ENCODE results near the gene BBC3.

Gene BBC3

DNA sequence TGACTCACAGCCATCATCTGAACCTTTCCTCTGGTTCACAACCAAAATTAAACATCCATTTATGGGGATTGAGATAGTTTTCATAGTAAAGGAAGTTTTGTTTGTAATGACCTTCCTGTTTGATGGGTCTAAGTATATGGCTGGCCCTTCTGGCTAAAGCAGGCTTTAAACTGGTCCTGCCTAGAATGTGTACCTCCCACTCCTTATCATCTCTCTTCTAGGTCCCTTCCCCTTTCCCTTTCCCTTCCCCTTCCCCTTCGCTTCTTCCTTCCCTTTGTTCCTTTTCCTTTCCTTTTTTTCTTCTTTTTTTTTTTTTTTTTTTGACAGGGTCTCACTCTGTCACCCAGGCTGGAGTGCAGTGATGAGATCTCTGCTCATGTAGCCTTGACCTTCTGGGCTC lies 35.6 kb downstream of the BBC3 start:
- no peak for DNase-seq (ENCODE audit: low read depth, low spot score)

DNA sequence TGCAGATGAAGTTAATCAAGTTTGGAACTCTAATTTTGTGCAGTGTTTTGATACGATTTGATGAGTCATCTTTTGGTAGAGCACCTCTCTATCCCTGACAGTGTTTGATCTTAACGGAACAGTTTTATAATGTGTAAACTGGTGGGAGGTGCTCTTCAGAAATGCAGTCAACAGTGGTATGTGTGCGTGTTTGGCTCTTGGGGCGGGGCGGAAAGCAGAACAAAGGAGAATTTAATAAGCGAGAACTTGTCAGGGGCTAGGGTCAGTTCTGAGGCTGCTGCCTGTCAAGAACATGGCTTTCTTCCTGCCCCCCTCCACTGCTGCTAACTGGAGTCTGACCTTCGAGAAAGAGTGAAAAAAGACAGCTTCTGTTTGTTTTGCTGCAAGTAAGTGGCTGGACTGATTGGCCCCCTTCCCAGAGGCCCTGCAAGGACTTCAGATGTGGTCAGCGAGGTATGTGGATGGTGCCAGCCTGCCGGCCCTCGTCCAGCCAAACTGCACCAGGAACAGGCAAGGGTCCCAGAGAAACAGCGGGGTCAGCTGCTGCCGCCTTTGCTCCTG lies 40.8 kb downstream of the BBC3 start:
- DNase-seq (ENCODE audit: low read depth, low spot score) = peak; percentile 52

DNA sequence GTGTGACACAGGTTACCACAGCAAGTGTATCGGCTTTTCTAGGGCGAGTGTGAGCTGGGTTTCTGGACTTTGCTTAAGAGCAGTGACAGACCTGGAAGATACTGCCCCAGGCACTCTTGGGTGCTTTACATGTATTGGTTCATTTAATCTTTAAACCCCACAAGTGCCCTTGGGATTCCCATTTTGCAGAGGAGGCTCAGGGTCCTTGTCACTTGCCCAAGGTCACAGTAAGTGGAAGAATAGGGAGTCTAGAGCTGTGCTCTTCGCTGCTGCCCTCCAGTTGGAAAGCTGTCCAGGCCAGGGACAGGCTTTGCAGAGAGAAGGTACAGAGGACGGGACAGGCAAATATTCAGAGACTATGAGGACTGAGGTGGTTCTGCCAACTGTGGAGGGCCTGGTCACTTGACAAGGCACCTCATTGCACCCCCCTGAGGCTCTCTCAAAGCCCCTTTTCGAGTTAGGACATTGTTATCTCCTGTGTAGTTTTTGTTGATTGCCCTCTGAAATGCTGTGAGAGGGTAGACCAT lies 42.4 kb downstream of the BBC3 start:
- no peak for DNase-seq (ENCODE audit: low read depth, low spot score)

DNA sequence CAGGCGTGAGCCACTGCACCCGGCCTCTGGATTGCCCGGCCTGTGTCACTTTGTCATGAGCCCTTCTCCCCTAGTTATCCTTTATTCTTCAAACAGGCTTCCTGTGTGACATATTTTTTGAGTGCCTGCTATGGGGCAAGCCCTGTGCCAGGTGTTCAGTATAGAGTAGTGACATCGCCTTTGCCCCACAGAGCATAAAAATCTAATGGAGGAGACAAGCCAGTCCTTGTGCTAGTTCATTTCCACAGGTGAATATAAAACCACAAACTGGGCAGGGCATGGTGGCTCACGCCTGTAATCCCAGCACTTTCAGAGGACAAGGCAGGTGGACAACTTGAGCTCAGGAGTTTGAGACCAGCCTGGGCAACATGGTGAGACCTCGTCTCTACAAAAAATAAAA lies 43.2 kb downstream of the BBC3 start:
- no peak for DNase-seq (ENCODE audit: low read depth, low spot score)

DNA sequence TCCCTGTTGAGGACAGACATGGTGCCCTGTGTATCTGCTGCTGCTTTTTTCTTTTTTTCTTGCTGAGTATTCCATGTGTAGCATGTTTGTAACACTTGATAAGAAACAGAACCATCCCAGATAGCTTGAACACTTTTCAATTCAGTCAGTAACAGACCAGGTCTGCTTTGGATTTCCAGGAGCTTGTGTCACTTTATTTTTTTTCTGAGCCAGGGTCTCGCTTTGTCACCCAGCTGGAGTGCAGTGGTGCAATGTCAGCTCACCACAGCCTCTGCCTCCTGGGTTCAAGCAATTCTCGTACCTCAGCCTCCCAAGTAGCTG lies 43.7 kb downstream of the BBC3 start:
- no peak for DNase-seq (ENCODE audit: low read depth, low spot score)

DNA sequence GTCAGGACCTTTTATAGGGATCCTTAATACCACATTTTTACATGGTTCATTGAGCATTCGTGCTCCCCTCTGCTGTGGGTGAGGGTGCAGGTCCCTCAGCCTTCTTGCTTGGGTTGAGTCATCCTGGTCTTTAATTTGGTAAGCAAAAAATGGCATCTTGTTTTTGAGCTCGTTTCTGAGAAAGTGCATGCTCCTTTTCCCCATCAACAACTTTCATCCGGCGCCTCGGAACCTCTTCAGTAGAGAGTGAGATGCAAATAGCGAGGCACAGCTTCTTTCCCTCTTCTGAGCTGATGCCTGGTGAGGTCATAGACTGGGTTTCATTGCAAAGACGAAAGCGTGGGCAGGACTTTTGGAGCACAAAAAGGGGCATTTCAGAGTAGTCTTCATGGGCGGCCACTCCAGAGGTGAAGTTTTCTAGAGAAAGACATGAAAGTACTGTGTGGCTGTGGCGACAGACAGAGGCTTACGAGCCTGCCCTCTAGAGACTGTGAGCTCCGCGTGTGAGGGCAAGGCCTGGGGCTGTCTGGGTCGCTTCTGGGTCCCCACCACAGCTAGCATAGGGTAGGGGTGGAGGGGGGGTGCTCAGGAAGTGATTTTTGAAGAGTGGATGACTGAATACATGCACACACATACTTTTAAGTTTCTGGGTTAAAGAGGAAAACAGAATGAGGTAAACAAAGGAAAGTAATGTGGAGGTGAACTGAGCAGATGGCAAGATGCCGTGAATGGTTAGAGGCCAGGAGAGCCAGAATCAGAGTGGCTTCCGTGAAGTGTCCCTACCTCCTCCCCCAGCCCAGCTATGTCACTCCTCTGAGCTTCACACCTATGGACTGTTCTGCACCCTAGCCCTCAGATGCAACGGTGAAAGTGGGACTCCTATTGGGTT lies 44.3 kb downstream of the BBC3 start:
- DNase-seq (ENCODE audit: low read depth, low spot score) = peak; percentile 80

DNA sequence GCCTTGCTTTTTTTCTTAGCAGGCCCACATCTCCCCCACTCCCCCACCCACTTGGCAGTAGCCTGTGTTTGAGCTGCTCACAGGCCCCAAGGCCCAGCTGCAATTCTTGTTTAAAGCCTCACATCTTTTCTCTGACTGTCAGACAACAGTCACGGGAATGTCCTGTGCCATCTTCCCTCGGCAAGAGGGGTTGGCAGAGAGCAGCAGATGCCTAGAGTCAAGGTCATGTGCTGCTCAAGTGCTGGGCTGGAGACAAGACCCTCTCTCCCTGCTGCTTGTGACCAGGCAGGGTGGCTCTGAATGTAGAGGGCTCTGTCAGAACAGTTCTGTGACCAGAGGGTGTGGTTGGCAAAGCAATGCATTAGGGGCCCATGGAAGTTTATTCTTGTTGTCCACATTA lies 47.4 kb downstream of the BBC3 start:
- no peak for DNase-seq (ENCODE audit: low read depth, low spot score)

DNA sequence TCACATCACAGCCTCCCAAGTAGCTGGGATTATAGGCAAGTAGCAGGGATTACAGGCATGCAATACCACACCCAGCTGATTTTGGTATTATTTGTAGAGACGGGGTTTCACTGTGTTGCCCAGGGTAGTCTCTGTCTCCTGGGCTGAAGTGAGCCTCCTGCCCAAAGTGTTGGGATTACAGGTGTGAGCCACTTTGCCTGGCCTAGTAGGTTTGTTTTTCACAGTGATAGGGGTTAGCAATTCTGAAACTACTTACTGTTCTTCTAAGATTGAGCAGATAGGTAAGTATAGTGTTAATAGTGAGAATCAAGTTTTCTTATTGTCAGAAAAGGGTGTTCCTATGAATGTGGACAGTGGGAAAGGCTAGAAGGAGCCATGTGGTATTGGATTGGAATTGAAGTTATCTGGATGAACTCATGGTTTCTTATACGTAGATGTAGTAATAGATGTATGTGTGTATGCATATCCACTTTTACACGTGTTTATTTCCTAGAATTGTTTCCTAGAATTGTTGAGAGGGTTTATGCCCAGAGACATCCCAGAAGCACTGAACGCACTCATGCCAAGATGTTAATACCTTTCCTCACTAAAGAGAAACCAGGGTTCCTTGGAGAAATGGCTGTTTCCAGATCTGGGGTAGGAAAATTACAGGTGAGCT lies 51.2 kb downstream of the BBC3 start:
- no peak for DNase-seq (ENCODE audit: low read depth, low spot score)

DNA sequence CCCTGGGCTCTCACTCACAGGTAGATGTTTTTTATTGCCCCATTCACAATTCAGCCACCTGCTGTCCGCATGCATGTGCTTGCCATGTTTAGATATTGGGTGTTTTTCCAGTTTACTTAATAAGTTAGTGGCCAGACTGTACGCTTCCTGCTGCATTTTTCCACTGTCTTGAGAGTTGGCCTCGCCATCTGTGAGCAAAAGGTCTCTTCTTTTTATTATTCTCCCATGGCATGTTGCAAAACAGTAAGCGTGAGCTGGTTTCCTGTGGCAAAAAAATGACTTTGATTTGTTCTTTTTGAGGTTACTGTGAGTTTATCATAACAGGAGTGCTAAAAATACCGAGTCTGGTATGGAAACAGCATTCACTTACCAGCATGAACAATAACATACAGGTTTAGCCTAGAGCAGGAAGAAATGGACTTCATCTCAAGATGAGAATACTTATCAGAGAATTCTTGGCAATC lies 54.3 kb downstream of the BBC3 start:
- DNase-seq (ENCODE audit: low read depth, low spot score) = no peak

DNA sequence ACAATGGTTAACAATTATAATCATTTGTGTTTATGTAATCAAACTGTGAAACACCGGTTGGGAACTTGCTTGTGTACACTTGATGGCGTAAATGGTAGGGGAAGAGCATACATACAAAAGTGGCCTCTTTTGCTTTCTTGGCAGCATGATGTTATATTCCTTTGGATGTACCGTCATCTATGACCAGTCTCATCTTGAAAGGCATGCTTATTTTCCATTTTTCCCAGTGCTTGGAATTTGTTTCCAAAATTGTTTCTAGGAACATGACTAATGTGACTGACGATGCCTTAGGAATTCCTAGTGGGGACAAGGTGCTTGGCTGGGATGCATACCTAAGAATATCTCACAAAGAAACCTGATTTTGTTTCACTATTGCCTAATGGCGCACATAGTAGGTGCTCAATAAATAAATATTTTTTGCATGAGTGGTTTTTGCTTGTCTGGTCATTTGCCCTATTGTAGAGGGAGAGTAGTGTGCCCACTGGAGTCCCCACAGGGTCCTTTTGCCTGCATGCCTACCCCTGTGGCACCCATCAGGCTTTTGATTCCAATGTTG lies 54.9 kb downstream of the BBC3 start:
- DNase-seq (ENCODE audit: low read depth, low spot score) = no peak

DNA sequence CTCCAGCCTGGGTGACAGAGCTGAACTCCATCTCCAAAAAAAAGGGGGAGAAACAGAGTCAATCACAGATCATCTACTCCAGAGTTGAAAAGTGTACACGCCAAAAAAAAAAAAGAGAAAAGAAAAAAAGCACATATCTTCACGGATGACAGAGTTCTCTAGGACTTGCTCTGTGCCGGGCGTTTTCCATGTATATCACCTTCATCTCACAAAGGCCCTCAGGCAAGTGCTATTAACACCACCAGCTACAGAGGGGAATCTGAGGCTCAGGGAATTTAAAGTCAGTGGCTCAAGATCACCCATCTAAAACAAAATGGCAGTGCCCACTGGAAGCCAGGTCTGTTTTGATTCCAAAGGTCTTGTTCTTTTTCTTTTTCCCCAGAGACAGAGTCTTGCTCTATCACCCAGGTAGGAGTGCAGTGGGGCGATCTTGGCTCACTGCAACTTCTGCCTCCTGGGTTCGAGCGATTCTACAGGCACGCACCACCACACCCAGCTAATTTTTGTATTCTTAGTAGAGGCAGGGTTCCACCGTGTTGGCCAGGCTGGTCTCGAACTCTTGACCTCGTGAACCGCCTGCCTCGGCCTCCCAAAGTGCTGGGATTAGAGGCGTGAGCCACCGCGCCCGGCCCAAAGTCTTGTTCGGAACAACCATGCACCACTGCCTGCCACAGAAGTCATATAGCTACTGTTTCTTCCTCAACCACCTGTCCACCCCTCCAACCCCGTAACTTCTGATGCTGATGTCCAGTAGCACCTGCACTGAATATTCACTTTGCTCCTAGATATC lies 58.1 kb downstream of the BBC3 start:
- DNase-seq (ENCODE audit: low read depth, low spot score) = no peak
